GM10266 (cell line): ENCODE measurements around the gene RASEF.

Experiments
- DNase-seq: peaks from one replicate; pipeline ENCODE4 v3.0.0; 2012; ENCODE audit errors: extremely low spot score
- CTCF ChIP-seq: IDR thresholded peaks from 2 replicates; pipeline ENCODE4 v1.5.1; 2012; ENCODE audit warnings: mild to moderate bottlenecking, low read depth; ENCODE audit not compliant: control insufficient read depth, insufficient read depth; ENCODE audit errors: missing control alignments

The RASEF gene

DNA sequence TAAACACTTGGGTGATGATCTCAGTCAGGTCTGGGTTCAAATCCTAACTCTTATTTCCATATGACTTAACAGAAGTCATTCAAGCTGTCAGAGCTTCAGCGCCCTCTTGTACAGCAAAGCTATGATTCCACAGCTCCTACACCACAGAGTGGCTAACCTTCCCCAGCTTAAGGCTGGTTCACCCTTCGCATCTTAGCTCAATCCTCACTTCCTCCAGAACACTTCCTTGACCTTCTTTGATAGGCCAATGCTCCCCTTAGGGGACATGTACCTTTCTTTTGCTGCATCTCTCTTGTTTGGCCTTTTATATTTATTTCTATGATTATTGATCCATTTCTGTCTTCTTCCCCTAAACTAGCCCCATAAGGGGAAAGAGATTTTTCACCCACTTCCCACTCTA, 57.0 kb downstream of the RASEF start:
- TF ChIP-seq CTCF = no peak
- DNase-seq = no peak

- TF ChIP-seq CTCF = no peak
- no peak for DNase-seq
These were observed 57.6 kb downstream of the RASEF start for GRCh38 chr9:83005361-83005760.

DNA sequence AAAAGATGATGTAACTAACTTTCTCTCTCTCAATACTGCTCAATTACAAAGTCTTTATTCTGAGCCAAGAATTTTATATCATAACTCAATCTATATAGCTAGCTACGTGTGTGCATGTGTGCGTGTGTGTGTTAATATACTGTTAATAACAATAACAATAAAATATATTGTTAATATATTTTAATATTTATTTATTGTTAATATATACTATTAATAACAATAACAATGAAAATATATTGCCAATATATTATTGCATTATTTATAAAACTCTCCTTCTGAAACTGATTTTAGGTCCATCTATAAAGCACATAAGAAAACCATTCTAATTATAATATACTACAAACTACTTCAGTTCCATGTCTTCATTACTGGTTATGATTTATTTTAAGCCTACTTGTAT, 60.6 kb downstream of the RASEF start:
- no peak for TF ChIP-seq CTCF
- no peak for DNase-seq

- no peak for DNase-seq
- TF ChIP-seq CTCF = no peak
These were observed 62.2 kb downstream of the RASEF start for GRCh38 chr9:83000765-83001164.

DNA sequence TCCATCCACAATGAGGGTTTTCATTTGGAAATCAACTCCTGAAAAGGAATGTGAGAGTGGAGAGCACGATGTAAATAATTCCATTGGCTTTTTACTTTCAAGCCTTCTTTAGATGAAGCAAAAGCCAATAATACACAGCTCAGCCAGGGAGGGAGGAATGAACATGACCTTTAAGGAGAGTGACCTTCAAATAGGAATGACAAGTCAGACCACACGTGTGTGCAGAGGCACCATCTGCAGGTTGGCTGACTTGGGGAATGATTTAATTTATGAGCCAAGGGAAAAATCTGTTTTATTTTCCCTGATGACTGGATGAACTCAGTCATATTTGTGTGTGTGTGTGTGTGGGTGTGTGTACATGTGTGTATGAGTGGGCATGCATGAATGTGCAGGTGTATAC, 64.5 kb downstream of the RASEF start:
- no peak for DNase-seq
- TF ChIP-seq CTCF = no peak

DNA sequence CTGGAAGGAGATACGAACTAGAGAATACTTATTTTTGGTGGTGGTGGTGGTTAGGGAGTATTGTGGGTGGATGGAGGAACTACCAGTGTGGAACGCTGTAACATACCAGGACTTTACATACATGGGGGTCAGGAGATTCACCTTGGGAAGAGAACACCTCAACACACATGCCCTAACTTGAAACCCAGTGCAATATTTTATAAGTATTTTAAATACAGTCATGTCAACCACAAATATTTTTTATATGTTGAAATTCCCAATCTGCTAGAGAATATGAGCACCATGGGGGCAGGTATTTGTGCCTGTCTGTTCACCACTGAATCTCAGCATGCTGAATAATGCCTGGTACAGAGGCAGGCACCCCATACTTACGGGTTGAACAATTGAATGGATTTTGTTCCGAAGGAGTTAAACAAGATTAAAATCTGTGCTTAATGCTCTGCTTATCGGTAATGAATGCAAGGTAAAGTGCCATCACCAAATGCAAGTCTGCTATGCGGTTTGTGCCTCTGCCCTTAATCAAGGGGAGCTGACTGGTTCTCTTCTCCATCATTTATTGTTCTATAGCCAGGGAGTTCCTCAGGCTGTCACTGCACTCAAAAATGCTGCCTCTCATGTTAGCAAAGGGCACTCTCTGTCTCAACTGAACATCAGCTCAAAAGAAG, 65.3 kb downstream of the RASEF start:
- no peak for DNase-seq

More for the DNA sequence above, 65.3 kb downstream of the RASEF start:
- TF ChIP-seq CTCF = no peak
